K562 (cell line): ENCODE data around the gene PPP1R15A. TPM values are rescaled to one million over a fixed set of nuclear protein-coding genes. Genes with fewer than 3 reads are reported as not detected.
A peak's percentile ranks its signal among the peaks of the same experiment; 100 is the strongest.

ENCODE experiments used
- ATAC-seq: fragments of 200-7000 bp; cut with Tn5 transposase; 3 replicates; pipeline ENCODE4 v1.9.1; 2020; ENCODE audit warnings: moderate library complexity
- BruUV-seq: library from RNA; stranded (reverse); fragments of 400-500 nt; replicated peaks from 2 replicates; lab custom pipeline; 2021; lab: Mats Ljungman, UMichigan
- CTCF ChIA-PET: fragments of 300-600 bp; formaldehyde crosslinking; extraction: SDS; loops from one replicate; lab custom pipeline; 2021; ENCODE audit warnings: low intra/inter-chr PET ratio; lab: Yijun Ruan, JAX
- POLR2A ChIA-PET: fragments of 300-600, 350-650 bp; sonication (Branson Sonifier 250); formaldehyde crosslinking; extraction: SDS; loops from one replicate; lab custom pipeline; 2021; ENCODE audit warnings: antibody characterized with exemption, inconsistent platforms; lab: Yijun Ruan, JAX
- DNase-seq, 4 experiments: peaks; one replicate each; pipeline versions ENCODE4 v3.0.0 to v3.0.0-alpha.2; 2011 to 2018; ENCODE audit warnings: low spot score in 3 of 4, mixed read lengths in 3 of 4; ENCODE audit errors: extremely low read depth in 1 of 4
- FAIRE-seq: peaks from 2 replicates; lab custom pipeline; 2011; peaks lifted over from hg19 to GRCh38; lab: Jason Lieb, UNC
- H2AFZ ChIP-seq: 2 replicates; pipeline ENCODE4 v1.6.0; 2011; ENCODE audit warnings: low read depth, low read length, control low read depth, inconsistent platforms
- H3K27ac ChIP-seq: fragments of 200-600 bp; 3 replicates; pipeline ENCODE4 v1.8.0; 2011; ENCODE audit warnings: low read depth, mild to moderate bottlenecking, control low read depth, inconsistent platforms, low read length, moderate library complexity, mixed read lengths; ENCODE audit errors: extremely low read depth
- H3K27me3 ChIP-seq, 2 experiments: fragments of 300-600 bp in 1 of 2; 2 replicates in 1 of 2; 3 replicates in 1 of 2; pipeline versions ENCODE4 v1.6.0 to v1.8.0; 2011; ENCODE audit warnings: inconsistent platforms in 2 of 2, low read length in 2 of 2, mild to moderate bottlenecking in 1 of 2, mixed read lengths in 1 of 2, moderate library complexity in 1 of 2; ENCODE audit not compliant: control insufficient read depth in 2 of 2, insufficient read depth in 2 of 2
- H3K36me3 ChIP-seq: fragments of 300-600 bp; 3 replicates; pipeline ENCODE4 v1.8.0; 2011; ENCODE audit warnings: mild to moderate bottlenecking, low read length, inconsistent platforms; ENCODE audit not compliant: control insufficient read depth, insufficient read depth
- H3K4me1 ChIP-seq, 2 experiments: fragments of 200-600 bp in 1 of 2; replicated peaks in 1 of 2; 2 replicates in 1 of 2; 3 replicates in 1 of 2; pipeline versions ENCODE4 v1.5.1 to v1.8.0; 2011; ENCODE audit warnings: inconsistent platforms in 2 of 2, low read length in 2 of 2, mild to moderate bottlenecking in 1 of 2, mixed read lengths in 1 of 2, moderate library complexity in 1 of 2; ENCODE audit not compliant: control insufficient read depth in 2 of 2, insufficient read depth in 2 of 2
- H3K4me2 ChIP-seq: 2 replicates; pipeline ENCODE4 v1.6.1; 2011; ENCODE audit warnings: low read length, control low read depth, inconsistent platforms, mixed read lengths; ENCODE audit not compliant: insufficient read depth
- H3K4me3 ChIP-seq: fragments of 200-600 bp; sonication (generic), shearing (Covaris generic); 2 replicates; pipeline ENCODE4 v1.5.1; 2016; ENCODE audit warnings: control low read depth, inconsistent platforms
- H3K79me2 ChIP-seq: fragments of 200-600 bp; 3 replicates; pipeline ENCODE4 v1.8.0; 2011; ENCODE audit warnings: low read length, inconsistent platforms; ENCODE audit not compliant: control insufficient read depth, insufficient read depth
- H3K9ac ChIP-seq, 2 experiments: 2 replicates each; pipeline versions ENCODE4 v1.6.0 to v1.6.1; 2011; ENCODE audit warnings: low read depth in 2 of 2, low read length in 2 of 2, control low read depth in 1 of 2, inconsistent platforms in 1 of 2, mild to moderate bottlenecking in 1 of 2, mixed read lengths in 1 of 2; ENCODE audit not compliant: insufficient read depth in 1 of 2
- H3K9me1 ChIP-seq: one replicate; pipeline ENCODE4 v1.6.0; 2011; ENCODE audit warnings: inconsistent platforms, mild to moderate bottlenecking, low read length, moderate library complexity; ENCODE audit not compliant: control insufficient read depth, insufficient read depth
- H3K9me3 ChIP-seq: replicated peaks from 2 replicates; pipeline ENCODE4 v1.5.1; 2011; ENCODE audit warnings: low read depth, low read length, inconsistent platforms; ENCODE audit not compliant: control insufficient read depth, insufficient read depth
- H4K20me1 ChIP-seq: replicated peaks from 2 replicates; pipeline ENCODE4 v1.6.1; 2011; ENCODE audit warnings: low read length, inconsistent platforms, mixed read lengths; ENCODE audit not compliant: control insufficient read depth, insufficient read depth
- CHCHD3 ChIP-seq: fragments of 250-450 bp; sonication (Bioruptor Pico); IDR thresholded peaks from 2 replicates; pipeline ENCODE4 v2.1.2; 2022; ENCODE audit warnings: mild to moderate bottlenecking
- DMBX1 ChIP-seq: fragments of 250-450 bp; sonication (Bioruptor Pico); IDR thresholded peaks from 2 replicates; pipeline ENCODE4 v1.8.0; 2022; ENCODE audit warnings: inconsistent platforms, mild to moderate bottlenecking, moderate library complexity, borderline replicate concordance
- EWSR1 ChIP-seq: fragments of 450-650 bp; IDR thresholded peaks from 2 replicates; pipeline ENCODE4 v1.6.1; 2018; ENCODE audit warnings: borderline replicate concordance, mild to moderate bottlenecking, low read depth, moderate library complexity; ENCODE audit not compliant: partially characterized antibody
- GABPB2 ChIP-seq: fragments of 250-450 bp; sonication (Bioruptor Pico); conservative IDR thresholded peaks from 2 replicates; pipeline ENCODE4 v1.5.1; 2021; ENCODE audit warnings: mild to moderate bottlenecking
- HMGN3 ChIP-seq: IDR thresholded peaks from 2 replicates; pipeline ENCODE4 v1.6.1; 2011; ENCODE audit warnings: borderline replicate concordance, low read depth, mild to moderate bottlenecking, mixed read lengths, low read length; ENCODE audit not compliant: insufficient read length; ENCODE audit errors: extremely low read depth
- HSF4 ChIP-seq: fragments of 250-450 bp; sonication (Bioruptor Pico); IDR thresholded peaks from 2 replicates; pipeline ENCODE4 v2.1.2; 2022; ENCODE audit warnings: mild to moderate bottlenecking, moderate library complexity, borderline replicate concordance
- KDM4B ChIP-seq, 2 experiments: fragments of 450-650 bp in 1 of 2; sonication (generic) in 1 of 2; IDR thresholded peaks; 2 replicates each; pipeline ENCODE4 v1.6.1; 2016 to 2017; ENCODE audit warnings: borderline replicate concordance in 2 of 2, antibody characterized with exemption in 1 of 2, low read depth in 1 of 2, mild to moderate bottlenecking in 1 of 2
- PCBP2 ChIP-seq: fragments of 200-400 bp; formaldehyde crosslinking; IDR thresholded peaks from 2 replicates; pipeline ENCODE4 v1.6.1; 2018; ENCODE audit warnings: low read length, low read depth, mild to moderate bottlenecking, moderate library complexity; ENCODE audit not compliant: poor library complexity, severe bottlenecking
- RBBP5 ChIP-seq: fragments of 200-600 bp; sonication (generic); IDR thresholded peaks from 2 replicates; pipeline ENCODE4 v1.6.1; 2012; ENCODE audit warnings: borderline replicate concordance, mild to moderate bottlenecking, low read length, control low read depth, inconsistent platforms; ENCODE audit not compliant: insufficient read depth, poor library complexity, severe bottlenecking
- RBM39 ChIP-seq: fragments of 200-400 bp; formaldehyde crosslinking; optimal IDR thresholded peaks from 2 replicates; pipeline ENCODE3; 2018; ENCODE audit warnings: low read depth, low read length
- SMARCC2 ChIP-seq: fragments of 450-650 bp; IDR thresholded peaks from 2 replicates; pipeline ENCODE4 v1.6.1; 2017; ENCODE audit warnings: antibody characterized with exemption, moderate library complexity, mild to moderate bottlenecking, low read depth
- SP2 ChIP-seq: IDR thresholded peaks from 2 replicates; pipeline ENCODE4 v1.6.1; 2011; ENCODE audit warnings: mild to moderate bottlenecking, low read depth, low read length, moderate library complexity; ENCODE audit not compliant: poor library complexity, severe bottlenecking; ENCODE audit errors: extremely low read depth
- SRSF9 ChIP-seq: fragments of 200-400 bp; formaldehyde crosslinking; IDR thresholded peaks from 2 replicates; pipeline ENCODE4 v1.6.1; 2017; ENCODE audit warnings: low read depth, low read length, borderline replicate concordance
- STAG1 ChIP-seq: sonication (generic); formaldehyde crosslinking; IDR thresholded peaks from 2 replicates; pipeline ENCODE4 v1.5.0; 2020; ENCODE audit warnings: missing genetic modification reagents, borderline replicate concordance
- ZNF23 ChIP-seq: fragments of 250-450 bp; sonication (Bioruptor Pico); IDR thresholded peaks from 2 replicates; pipeline ENCODE4 v1.4.0; 2020; ENCODE audit warnings: mild to moderate bottlenecking
- WGBS: fragments of 100-300 bp; shearing (Covaris generic); methylation state at CpG from one replicate; pipeline ENCODE4 v1.1.6; 2016; ENCODE audit warnings: low coverage, mixed read lengths; ENCODE audit not compliant: insufficient coverage; ENCODE audit errors: missing lambda C conversion rate; 5-methylcytosine and 5-hydroxymethylcytosine counted together
- in situ Hi-C: fragments of 300-500 bp; cut with MboI; formaldehyde crosslinking; loops from 4 replicates; pipeline ENCODE4 v1.15.0; 2018; ENCODE audit warnings: inconsistent platforms, mixed read lengths
- intact Hi-C: fragments of 100-400 bp; cut with micrococcal nuclease; formaldehyde crosslinking; loops from 2 replicates; pipeline ENCODE4 v1.14.2; 2022
- polyA plus RNA-seq, 8 experiments: library from polyadenylated mRNA; depleted of rRNA in 4 of 8; stranded (reverse) in 5 of 8; unstranded in 3 of 8; fragments of >200 nt; fragmentation: Nextera tagmentation in 2 of 8; fragmentation: Illumina TruSeq in 1 of 8; extraction: Ambion mirVana in 2 of 8; extraction: Trizol in 1 of 8; gene quantifications; 2 replicates each; pipeline versions ENCODE4 v1.2.1 to v1.2.3, GENCODE V29; 2011 to 2014; ENCODE audit warnings: inconsistent platforms in 1 of 8, missing spikeins in 1 of 8
- total RNA-seq, 7 experiments: library from RNA; depleted of rRNA in 6 of 7; stranded (reverse); fragments of >200 nt in 6 of 7; fragmentation: Illumina TruSeq in 2 of 7; extraction: Trizol in 2 of 7; gene quantifications; 2 replicates each; pipeline versions ENCODE4 v1.2.1 to v1.2.3, GENCODE V29; 2011 to 2021; ENCODE audit warnings: low replicate concordance in 1 of 7
- TF ChIP-seq, protein P1 (sequence below): fragments of 450-650 bp; IDR thresholded peaks from 2 replicates; pipeline ENCODE4 v1.7.0; 2016; ENCODE audit warnings: borderline replicate concordance

Gene PPP1R15A
- total and polyA plus RNA-seq, 9 of the 15 experiments (the other 6 are each of a cell fraction or from before 2014, with no cell fraction given) = 0.42 to 73.7 (median 44.0) TPM

DNA sequence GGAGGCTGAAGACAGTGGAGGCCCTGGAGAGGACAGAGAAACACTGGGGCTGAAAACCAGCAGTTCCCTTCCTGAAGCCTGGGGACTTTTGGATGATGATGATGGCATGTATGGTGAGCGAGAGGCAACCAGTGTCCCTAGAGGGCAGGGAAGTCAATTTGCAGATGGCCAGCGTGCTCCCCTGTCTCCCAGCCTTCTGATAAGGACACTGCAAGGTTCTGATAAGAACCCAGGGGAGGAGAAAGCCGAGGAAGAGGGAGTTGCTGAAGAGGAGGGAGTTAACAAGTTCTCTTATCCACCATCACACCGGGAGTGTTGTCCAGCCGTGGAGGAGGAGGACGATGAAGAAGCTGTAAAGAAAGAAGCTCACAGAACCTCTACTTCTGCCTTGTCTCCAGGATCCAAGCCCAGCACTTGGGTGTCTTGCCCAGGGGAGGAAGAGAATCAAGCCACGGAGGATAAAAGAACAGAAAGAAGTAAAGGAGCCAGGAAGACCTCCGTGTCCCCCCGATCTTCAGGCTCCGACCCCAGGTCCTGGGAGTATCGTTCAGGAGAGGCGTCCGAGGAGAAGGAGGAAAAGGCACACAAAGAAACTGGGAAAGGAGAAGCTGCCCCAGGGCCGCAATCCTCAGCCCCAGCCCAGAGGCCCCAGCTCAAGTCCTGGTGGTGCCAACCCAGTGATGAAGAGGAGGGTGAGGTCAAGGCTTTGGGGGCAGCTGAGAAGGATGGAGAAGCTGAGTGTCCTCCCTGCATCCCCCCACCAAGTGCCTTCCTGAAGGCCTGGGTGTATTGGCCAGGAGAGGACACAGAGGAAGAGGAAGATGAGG, 1.5 kb downstream of the PPP1R15A start:
- Histone ChIP-seq H2AFZ (no peak overlapping the region), H3K9me3 (no peaks in the 10 kb centered on the region), H3K9ac (peak overlapping the region; percentile 92 to 93), H3K4me3 (peak overlapping the region; percentile 87), H3K36me3 (peaks cover 42% of the 10 kb centered on the region), H3K27me3 (no peaks in the 10 kb centered on the region), H3K79me2 (peaks cover 56% of the 10 kb centered on the region), H3K4me1 (peaks cover 18 to 39% of the 10 kb centered on the region in 2 experiments), H3K27ac (peak overlapping the region; percentile 94), H3K9me1 (no peaks in the 10 kb centered on the region), H4K20me1 (peaks cover 37% of the 10 kb centered on the region), H3K4me2 (peak overlapping the region; percentile 95)
- peak; percentile 100 for FAIRE-seq
- BruUV-seq = no TSS peak
- DNase-seq = peak; percentile 90 to 98 (median 94)
- WGBS = 3% methylated on average over 11 of the region's 14 CpGs
- intact Hi-C loops = loop anchor here (1.0 to 2.0 kb wide), 2 partner anchors 27 to 94 kb away; partner anchors contain the start of gene NUCB1
- POLR2A ChIA-PET = interaction anchor here (0.7 to 12.2 kb wide), 26 partner anchors 8 to 135 kb away, joined by 3 to 439 read pairs (median 6); partner anchors contain the start of genes BAX, BCAT2, FTL and NUCB1
- in situ Hi-C loops = loop anchor here (10.0 kb wide), 1 partner anchor 91 kb away; the partner anchor contains the start of gene FTL
- ATAC-seq = peak; percentile 56
- CTCF ChIA-PET = interaction anchor here (1.1 kb wide), 2 partner anchors 92 to 98 kb away, joined by 3 read pairs; partner anchors contain the start of gene FTL
- TF ChIP-seq STAG1 (no peak; the same call in 1 of the 2 replicates), RBM39 (no peak), EWSR1 (no peak), SP2 (no peak), SMARCC2 (peak; percentile 85), CHCHD3 (CRISPR knock-in tag) (no peak), HMGN3 (no peak), GABPB2 (no peak; the same call in 1 of the 2 replicates), SRSF9 (no peak), PCBP2 (no peak), KDM4B (IDR thresholded peaks at IDR 0.05; ENCODE audit: borderline replicate concordance in 2 of 2, low read depth in 1 of 2) (no peak; a peak in 1 of 4 replicates), ZNF23 (no peak; the same call in 1 of the 2 replicates), HSF4 (no peak), DMBX1 (CRISPR knock-in tag) (peak; percentile 91), RBBP5 (no peak)
- TF ChIP-seq, protein P1, sequence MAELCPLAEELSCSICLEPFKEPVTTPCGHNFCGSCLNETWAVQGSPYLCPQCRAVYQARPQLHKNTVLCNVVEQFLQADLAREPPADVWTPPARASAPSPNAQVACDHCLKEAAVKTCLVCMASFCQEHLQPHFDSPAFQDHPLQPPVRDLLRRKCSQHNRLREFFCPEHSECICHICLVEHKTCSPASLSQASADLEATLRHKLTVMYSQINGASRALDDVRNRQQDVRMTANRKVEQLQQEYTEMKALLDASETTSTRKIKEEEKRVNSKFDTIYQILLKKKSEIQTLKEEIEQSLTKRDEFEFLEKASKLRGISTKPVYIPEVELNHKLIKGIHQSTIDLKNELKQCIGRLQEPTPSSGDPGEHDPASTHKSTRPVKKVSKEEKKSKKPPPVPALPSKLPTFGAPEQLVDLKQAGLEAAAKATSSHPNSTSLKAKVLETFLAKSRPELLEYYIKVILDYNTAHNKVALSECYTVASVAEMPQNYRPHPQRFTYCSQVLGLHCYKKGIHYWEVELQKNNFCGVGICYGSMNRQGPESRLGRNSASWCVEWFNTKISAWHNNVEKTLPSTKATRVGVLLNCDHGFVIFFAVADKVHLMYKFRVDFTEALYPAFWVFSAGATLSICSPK = no peak
